Measurements from ENCODE around the gene FOXP3. TPM values are rescaled to one million over a fixed set of nuclear protein-coding genes. Genes with fewer than 3 reads are reported as not detected.

Gene FOXP3, protein sequence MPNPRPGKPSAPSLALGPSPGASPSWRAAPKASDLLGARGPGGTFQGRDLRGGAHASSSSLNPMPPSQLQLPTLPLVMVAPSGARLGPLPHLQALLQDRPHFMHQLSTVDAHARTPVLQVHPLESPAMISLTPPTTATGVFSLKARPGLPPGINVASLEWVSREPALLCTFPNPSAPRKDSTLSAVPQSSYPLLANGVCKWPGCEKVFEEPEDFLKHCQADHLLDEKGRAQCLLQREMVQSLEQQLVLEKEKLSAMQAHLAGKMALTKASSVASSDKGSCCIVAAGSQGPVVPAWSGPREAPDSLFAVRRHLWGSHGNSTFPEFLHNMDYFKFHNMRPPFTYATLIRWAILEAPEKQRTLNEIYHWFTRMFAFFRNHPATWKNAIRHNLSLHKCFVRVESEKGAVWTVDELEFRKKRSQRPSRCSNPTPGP
- total RNA-seq = 0.05 TPM in 1 of 2 replicates, not detected in the other

DNA sequence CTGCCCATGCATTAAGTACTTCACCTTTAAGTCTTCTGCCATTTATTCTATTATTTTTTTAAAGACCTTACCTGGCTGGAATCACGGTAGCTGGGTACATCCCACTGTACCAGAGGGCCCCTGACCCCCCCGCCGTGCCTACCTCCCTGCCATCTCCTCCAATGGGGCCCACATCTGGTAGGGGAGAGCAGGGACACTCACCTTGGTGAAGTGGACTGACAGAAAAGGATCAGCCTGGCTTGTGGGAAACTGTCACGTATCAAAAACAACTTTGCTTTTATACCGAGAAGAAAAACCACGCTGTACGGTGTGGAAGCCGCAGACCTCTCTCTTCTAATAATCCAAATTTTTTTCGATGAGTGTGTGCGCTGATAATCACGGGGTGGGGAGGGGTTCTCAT, at the start of gene FOXP3:
TSS of gene FOXP3 (minus strand) at position 251 of the 400 bp plus-strand sequence. CDS start 6,205 bp downstream, outside the sequence.

DNA sequence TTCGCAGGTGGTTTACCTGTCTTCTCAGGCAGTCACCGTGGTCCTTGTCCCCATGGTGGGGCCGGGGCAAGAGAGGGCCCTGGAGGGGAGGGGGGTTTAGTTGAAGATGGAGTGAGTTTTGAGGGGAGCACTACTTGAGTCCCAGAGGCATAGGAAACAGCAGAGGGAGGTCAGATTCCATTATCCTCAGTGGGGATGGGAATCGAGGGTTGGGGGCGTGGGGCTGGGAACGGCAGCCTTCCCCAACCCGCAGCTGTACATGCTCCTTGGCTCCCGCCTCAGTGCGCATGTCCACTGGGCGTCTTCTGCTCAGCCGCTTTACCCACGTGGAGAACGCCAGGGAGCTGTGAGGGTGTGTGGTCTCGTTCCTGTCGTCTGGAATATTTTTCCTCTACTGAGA, 38.8 kb upstream of the FOXP3 start, which contains the start of gene GAGE10:
TSS of gene GAGE10 (plus strand) at position 301 of the 400 bp plus-strand sequence. CDS start 1,214 bp downstream, outside the sequence.

DNA sequence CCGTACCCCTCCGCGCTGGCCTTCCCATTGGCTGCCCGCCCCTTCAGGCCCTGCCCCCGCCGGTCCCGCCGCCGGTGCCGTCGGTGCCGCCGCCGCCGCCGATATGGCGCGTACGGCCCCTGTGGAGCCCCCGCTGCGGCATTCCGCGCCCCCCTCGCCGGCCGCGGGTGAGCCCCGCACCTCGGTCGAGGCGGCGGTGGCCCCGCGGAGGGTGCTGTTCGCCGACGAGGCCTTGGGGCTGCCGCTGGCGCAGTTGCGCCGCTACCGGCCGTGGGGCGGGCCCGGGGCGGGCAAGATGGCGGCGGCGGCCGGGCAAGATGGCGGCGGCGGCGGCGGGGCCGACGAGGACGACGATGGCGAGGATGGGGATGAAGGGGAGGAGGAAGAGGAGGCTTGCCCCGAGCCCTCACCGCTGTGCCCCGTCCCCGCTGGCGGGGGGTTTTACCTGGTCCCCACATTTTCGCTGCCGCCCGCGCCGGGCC, 5.3 kb upstream of the FOXP3 start, which contains the start of gene PPP1R3F:
TSS of gene PPP1R3F (plus strand) at position 27 of the 482 bp plus-strand sequence. CDS start at position 104, 77 bp downstream.

DNA sequence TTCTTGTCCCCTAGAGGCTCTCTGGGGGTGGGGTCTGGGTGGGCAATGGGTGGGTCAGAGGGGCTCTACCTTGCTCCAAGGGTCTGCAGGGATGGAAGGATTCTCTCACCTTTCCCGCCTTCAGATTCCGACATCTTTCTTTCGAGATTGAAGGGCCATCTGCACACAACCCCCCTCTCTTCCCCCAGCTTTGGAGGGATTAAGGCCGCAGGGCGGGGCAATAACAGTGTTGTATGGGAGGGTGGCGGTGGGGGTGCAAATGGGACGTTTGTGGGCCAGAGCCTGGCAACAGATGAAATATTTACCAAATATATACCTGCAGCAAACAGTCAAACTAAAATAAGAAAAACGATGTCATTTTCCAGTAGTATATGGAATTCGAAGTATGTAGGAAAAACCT, 31.3 kb downstream of the FOXP3 start, which contains the start of gene CACNA1F:
TSS of gene CACNA1F (minus strand) at position 165 of the 400 bp plus-strand sequence. CDS start at position 134, 31 bp downstream.

Other genes with a start within 250 kb of the FOXP3 start
- 25.8 and 55.0 TPM in 2 replicates for gene TFE3, start 221.4 kb downstream of the FOXP3 start, total RNA-seq
- 0.30 and 0.65 TPM in 2 replicates for gene CCDC120, start 205.7 kb downstream of the FOXP3 start, total RNA-seq
- 10.4 and 19.3 TPM in 2 replicates for gene PRAF2, start 190.7 kb downstream of the FOXP3 start, total RNA-seq
- 20.5 and 21.2 TPM in 2 replicates for gene WDR45, start 184.8 kb downstream of the FOXP3 start, total RNA-seq
- 13.7 and 18.1 TPM in 2 replicates for gene GPKOW, start 141.0 kb downstream of the FOXP3 start, total RNA-seq
- 0.55 and 2.7 TPM in 2 replicates for gene MAGIX, start 102.0 kb downstream of the FOXP3 start, total RNA-seq
- gene PLP2, start 92.8 kb downstream of the FOXP3 start, total RNA-seq = 4.8 and 10.5 TPM in 2 replicates
- 9.8 and 14.8 TPM in 2 replicates for gene PRICKLE3, start 78.3 kb downstream of the FOXP3 start, total RNA-seq
- gene SYP, start 64.5 kb downstream of the FOXP3 start, total RNA-seq = 0.30 and 0.32 TPM in 2 replicates
- gene CACNA1F, start 31.4 kb downstream of the FOXP3 start, total RNA-seq = not detected in 2 replicates
- gene CCDC22, start 29.2 kb downstream of the FOXP3 start, total RNA-seq = 7.1 and 9.6 TPM in 2 replicates
- gene PPP1R3F, start 5.1 kb upstream of the FOXP3 start, total RNA-seq = 6.1 and 7.1 TPM in 2 replicates
- gene GAGE10, start 38.9 kb upstream of the FOXP3 start, total RNA-seq = not detected in 2 replicates
- not detected in 2 replicates for gene GAGE12J, start 57.3 kb upstream of the FOXP3 start, total RNA-seq
- not detected in 2 replicates for gene GAGE13, start 66.9 kb upstream of the FOXP3 start, total RNA-seq